DMS53 treated with DMSO at 0.1 percent for 48 hours (cell line): ENCODE results near the gene PGAP3.
"Not testable (repeated sequence)": the region's sequence is repeated elsewhere in the genome, so short reads cannot be mapped to it uniquely, and the experiment has no call there.

Experiments
- DNase-seq: peaks from one replicate; lab custom pipeline; 2025; ENCODE audit not compliant: unreplicated experiment; lab: John Stamatoyannopoulos, UW

Gene PGAP3

GRCh38 chr17:39715375-39716072 lies 27.7 kb upstream of the PGAP3 start:
- DNase-seq = no peak

DNA sequence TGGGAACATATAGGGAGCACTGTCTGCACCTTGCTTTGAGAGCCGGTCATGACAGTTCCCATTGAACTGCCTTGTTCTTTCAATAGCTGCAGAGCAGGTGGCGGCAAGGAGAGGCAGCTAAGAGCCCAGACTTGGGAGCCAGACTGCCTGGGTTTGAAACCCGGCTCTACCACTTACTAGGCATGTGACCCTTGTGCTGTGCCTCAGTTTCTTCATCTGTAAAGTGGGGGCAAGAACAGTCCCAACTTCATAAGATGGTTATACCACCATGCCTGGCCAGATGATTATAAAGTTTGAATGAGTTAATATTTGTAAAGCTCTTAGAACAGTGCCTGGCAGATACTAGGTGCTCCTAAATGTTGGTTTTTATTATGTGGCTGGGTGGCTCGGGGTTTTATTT lies 26.4 kb upstream of the PGAP3 start:
- DNase-seq = no peak

- DNase-seq = no peak
Measured at GRCh38 chr17:39711851-39712250, 24.0 kb upstream of the PGAP3 start.

DNA sequence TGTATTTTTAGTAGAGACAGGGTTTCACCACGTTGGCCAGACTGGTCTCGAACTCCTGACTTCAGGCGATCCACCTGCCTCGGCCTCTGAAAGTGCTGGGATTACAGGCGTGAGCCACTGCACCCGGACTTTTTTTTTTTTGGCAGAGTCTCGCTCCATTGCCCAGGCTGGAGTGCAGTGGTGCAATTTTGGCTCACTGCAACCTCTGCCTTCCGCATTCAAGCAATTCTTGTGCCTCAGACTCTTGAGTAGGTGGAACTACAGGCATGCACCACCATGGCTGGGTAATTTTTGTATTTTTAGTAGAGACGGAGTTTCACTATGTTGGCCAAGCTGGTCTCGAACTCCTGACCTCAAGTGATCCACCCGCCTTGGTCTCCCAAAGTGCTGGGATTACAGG lies 23.2 kb upstream of the PGAP3 start:
- DNase-seq = not testable (repeated sequence)

- no peak for DNase-seq
Measured at GRCh38 chr17:39709998-39710964, 22.4 kb upstream of the PGAP3 start.

DNA sequence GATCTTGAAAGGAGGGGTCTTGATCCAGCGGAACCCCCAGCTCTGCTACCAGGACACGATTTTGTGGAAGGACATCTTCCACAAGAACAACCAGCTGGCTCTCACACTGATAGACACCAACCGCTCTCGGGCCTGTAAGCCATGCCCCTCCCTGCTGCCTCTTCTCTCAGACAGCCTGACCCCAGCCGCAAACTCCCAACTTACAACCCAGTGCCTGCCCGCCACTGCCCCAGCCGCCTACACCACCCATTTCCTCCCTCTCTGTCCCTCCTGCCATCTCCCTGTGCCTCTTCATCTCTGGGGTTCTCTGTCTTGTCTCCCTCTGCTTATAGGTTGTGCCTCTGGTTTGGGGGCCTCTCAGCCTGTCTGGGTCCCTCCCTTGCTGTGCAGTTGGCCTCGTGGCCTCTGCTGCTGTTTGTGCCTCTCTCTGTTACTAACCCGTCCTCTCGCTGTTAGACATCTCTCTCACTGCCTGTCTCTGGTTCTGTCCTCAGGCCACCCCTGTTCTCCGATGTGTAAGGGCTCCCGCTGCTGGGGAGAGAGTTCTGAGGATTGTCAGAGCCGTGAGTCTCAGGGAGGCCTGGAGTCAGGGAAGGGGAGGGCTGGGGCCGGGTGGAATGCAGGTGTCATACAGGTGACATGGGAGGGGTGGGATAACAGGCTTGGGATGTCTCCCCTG lies 21.6 kb upstream of the PGAP3 start:
- DNase-seq = no peak

DNA sequence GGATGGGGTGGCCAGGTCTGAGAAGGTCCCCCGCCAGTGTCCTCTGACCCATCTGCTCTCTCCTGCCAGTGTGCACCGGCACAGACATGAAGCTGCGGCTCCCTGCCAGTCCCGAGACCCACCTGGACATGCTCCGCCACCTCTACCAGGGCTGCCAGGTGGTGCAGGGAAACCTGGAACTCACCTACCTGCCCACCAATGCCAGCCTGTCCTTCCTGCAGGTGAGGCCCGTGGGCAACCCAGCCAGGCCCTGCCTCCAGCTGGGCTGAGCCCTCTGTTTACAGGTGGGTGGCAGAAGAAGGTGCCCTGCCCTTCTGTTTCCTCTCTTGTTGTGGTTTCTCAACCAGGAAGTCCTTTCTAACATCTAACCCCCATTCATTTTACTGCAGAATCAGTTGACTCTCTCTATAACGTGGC lies 19.1 kb upstream of the PGAP3 start:
- DNase-seq = peak; percentile 2

- DNase-seq = no peak
Measured at GRCh38 chr17:39706383-39706782, 18.5 kb upstream of the PGAP3 start.

- DNase-seq = peak; percentile 85
Measured at GRCh38 chr17:39705786-39706348, 18.0 kb upstream of the PGAP3 start.

DNA sequence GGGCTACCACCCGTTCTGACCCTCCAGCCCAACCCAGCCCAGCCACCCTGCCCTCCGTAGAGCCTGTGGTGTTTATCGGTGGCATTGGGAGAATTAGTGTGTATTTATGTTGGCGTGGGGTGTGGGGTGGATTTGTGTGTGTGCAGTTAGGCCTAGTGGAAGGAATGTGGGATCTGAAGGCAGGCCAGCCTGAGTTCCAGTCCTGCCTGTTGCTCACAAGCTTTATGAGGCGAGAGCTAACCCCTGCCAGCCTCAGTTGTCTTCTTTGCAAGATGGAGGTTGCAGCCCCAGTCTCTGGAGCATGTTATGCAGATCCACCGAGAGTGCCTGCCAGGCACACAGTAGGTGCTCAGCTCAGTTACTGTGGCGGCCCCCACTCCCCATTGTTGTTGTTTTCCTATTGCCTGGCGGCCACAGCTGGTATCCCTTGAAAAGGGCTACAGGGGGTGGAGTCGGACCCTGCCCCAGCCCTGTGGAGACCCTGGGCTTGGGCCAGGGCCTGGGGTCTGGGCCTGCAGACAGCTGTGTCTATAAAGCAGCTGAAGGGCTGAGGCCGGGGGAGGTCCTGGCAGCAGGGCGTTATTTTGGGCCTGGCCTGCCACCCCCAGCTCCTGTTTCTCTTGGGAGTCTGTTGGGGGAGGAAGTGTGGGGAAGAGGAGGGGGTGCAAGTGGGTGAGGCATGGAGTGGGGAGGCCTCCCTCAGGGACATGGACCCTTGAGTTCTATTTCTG lies 17.1 kb upstream of the PGAP3 start:
- no peak for DNase-seq

DNA sequence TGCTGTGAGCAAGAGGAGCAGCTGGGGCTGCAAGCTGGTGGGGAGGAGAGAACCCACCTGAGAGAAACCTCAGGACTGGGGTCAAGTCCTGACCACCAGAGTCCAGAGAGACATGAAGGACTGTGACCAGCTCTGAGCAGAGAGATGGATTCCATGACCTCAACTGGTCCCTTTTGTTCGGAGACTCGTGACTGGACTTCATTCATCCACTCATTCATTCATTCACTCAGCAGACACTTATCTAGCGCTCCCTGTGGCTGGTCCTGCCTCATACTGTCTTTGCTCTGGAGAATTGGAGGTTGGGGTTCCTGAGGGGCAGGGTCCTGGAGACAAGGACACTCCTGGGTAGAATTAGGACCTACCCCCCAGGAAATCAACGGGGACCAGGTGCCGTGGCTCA lies 16.1 kb upstream of the PGAP3 start:
- no peak for DNase-seq

DNA sequence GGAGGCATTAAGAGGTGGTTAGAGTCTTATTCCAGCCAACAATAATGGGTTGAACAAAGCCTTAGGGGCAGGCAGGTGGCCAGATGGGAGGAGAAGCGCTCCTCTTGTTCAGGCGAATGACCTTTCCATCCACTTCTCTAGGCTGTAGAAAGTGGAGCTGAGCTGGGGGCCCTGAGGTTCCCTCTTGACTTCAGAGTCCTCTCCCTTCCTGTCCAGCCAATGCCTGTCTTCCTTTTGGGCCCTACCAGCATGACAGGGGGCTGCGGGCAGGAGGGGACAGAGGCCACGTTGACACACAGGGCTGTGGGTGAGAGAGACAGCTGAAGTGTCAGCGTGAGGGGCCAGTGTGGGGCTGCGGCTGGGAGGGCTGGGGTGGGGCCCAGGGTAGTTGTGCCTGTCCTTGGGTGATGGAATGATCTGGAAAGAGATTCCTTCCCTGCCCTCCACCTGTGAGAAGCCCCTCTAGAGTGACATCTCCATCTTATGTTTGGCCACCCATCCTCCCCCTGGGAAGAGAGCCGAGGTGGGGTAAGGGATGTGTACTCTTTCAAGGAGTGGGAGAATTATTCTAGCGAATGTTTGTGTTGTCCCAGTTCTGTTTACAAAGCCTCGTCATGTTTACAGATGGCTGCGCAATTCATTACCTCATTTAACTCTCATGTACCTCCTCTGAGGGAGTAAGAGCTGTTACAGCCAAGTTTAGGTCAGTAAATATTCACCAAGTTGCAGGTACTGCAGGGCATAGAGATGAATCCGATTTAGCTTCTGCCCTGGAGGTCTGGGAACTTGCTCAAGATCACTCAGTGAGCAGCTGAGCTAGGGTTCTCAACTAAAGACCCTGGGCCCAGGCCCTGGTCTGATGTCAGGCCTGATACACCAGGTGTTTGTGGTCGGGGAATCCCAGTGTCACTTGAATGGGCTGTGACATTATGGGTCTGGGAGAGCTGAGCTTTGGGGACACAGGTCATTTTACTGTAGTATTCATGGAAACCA lies 15.3 kb upstream of the PGAP3 start:
- DNase-seq = peak; percentile 80

DNA sequence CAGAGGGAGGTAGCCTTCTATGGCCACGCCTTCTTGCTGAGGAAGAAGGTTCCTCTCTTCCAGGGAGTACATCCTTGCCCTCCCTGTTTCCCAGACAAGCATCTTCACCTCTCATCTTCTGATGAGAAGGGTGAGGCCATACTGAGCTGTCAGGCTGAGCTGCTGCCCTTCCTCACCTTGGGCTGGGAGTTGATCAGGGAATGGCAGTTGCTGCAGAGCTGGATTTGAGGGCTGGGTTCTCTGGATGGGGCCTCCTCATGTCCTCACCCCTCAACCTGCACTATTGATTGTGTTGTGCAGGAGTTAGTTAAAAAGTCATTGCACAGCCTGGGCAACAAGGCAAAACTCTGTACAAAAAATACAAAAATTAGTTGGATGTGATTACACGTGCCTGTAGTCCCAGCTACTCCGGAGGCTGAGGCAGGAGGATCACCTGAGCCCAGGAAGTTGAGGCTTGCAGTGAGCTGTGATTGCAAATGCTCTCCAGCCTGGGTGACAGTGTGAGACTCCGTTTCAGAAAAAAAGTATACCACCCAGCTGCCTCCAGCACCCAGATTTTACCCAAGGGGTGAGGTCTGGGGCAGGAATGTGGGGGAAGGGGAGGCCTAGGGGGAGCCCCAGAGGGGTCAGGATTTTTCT lies 14.0 kb upstream of the PGAP3 start:
- DNase-seq = no peak

DNA sequence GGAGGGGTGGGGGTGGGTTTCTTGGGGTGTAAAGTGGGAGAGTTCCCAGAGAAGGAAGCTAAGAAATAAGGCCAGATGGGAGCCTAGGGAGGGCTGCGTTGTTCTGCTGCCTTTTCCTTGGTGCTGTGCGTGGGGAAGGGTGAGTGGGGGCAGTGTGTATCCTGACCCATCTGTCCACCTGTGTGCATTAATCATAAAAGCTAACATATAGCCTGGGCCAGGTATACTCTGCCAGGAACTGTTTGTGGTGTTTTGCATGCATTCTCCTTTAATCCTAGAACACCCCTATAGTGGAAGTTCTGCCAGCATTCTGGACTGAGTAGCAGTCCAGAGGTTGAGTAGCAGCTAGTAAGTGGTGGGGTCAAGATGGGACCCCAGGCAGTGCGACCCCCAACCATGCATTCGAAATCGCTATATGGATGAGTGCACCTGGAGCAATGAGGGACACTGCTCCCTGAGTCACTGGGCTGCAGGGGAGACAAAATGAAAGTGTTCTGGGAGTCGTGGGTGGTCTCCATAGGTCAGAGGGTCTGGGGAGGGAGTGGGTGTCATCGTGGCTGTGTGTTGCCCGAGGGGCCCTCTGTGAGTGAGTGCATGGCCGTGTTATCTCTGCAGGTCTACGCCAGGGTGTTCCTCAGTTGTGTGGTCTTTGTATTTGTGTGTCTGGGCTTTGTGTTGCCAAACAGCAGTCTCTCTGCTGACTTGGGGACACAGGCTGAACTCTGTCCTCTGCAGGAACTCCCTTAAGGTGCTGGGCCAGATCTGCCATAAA lies 13.3 kb upstream of the PGAP3 start:
- DNase-seq = no peak

DNA sequence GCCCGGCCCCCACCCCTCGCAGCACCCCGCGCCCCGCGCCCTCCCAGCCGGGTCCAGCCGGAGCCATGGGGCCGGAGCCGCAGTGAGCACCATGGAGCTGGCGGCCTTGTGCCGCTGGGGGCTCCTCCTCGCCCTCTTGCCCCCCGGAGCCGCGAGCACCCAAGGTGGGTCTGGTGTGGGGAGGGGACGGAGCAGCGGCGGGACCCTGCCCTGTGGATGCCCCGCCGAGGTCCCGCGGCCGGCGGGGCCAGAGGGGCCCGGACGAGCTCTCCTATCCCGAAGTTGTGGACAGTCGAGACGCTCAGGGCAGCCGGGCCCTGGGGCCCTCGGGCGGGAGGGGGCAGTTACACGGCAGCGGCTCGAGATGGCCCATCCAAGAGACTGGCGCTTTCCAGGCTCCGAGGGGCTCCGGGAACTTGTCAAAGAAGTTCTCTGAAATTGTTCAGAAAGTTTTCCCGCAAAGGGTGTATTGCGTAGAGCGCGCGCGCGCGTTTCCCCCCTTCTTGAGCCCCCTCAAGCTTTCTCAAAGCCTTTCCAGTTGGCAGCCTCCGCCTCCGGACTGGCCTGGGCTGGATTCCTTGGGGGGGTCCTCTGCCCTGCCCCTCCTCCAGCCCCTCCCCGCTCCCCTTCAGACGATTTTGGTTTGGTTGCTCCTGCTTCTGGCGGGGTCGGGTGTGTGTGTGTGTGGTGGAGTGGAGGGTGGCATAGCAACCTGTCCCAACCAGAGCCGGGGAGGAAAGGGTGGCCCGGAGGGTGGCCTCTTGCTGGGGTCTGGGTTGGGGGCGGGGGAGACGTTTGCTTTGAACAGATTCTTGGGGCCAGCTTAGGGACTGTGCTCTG lies 12.5 kb upstream of the PGAP3 start:
- DNase-seq = no peak

GRCh38 chr17:39699818-39700147 lies 11.9 kb upstream of the PGAP3 start, which contains the start of gene ERBB2:
ERBB2 (plus strand) TSS chr17:39700064; CDS start chr17:39700239, 175 bp downstream.
- DNase-seq = no peak

- not testable (repeated sequence) for DNase-seq
Measured at GRCh38 chr17:39699157-39699817, 11.4 kb upstream of the PGAP3 start.
